GM23338 (cell line): ENCODE data around the gene WNK2.

Source experiments
- CTCF ChIP-seq, 2 experiments: fragments of 200-600 bp in 1 of 2; sonication (generic) in 1 of 2; conservative IDR thresholded peaks; 2 replicates each; pipeline versions ENCODE4 v1.5.1 to v1.6.1; 2016 to 2017; ENCODE audit warnings: antibody characterized with exemption in 2 of 2, low read depth in 2 of 2, mild to moderate bottlenecking in 2 of 2, moderate library complexity in 1 of 2
- EZH2 ChIP-seq: fragments of 200-600 bp; sonication (generic); IDR thresholded peaks from one replicate; pipeline ENCODE4 v1.8.0; 2017; ENCODE audit warnings: antibody characterized with exemption, mild to moderate bottlenecking, low read depth; ENCODE audit not compliant: unreplicated experiment
- EZH2phosphoT487 ChIP-seq: fragments of 200-600 bp; sonication (generic); IDR thresholded peaks from one replicate; pipeline ENCODE4 v1.8.1; 2018; ENCODE audit warnings: antibody characterized with exemption; ENCODE audit not compliant: unreplicated experiment
- POLR2AphosphoS5 ChIP-seq: IDR thresholded peaks from 2 replicates; pipeline ENCODE4 v1.6.1; 2016; ENCODE audit warnings: antibody characterized with exemption, low read depth

- TF ChIP-seq EZH2, result no peak
- TF ChIP-seq CTCF (conservative IDR thresholded peaks at IDR 0.05; ENCODE audit: low read depth in 2 of 2), result peak; percentile 93 to 94
- TF ChIP-seq POLR2AphosphoS5, result no peak
- TF ChIP-seq EZH2phosphoT487, result no peak
Measured at GRCh38 chr9:93154293-93154903, 29.5 kb upstream of the WNK2 start.
